Gastrocnemius medialis (tissue), 4 donors: Measurements from ENCODE around the gene HES2. TPM values are rescaled to one million over a fixed set of nuclear protein-coding genes. Genes with fewer than 3 reads are reported as not detected.

Source experiments
- ATAC-seq, 2 donors: fragments of 150-250 bp; one replicate each; pipeline ENCODE4 v1.9.1; 2016
- DNase-seq, 2 donors: peaks; one replicate each; pipeline ENCODE4 v3.0.0-alpha.2; 2019
- H3K27ac ChIP-seq, 4 donors: fragments of 200-600 bp; sonication (generic); 1 replicate in 1 of 4; 2 replicates in 3 of 4; pipeline ENCODE4 v1.5.1; 2016 to 2018; ENCODE audit warnings: mild to moderate bottlenecking in 2 of 4, moderate library complexity in 1 of 4
- H3K27me3 ChIP-seq, 3 donors: fragments of 200-600 bp; sonication (generic) in 2 of 3; 1 replicate in 1 of 3; 2 replicates in 2 of 3; pipeline versions ENCODE4 v1.5.1 to v1.6.0; 2016 to 2019; ENCODE audit warnings: mild to moderate bottlenecking in 1 of 3, moderate library complexity in 1 of 3
- H3K36me3 ChIP-seq, 2 donors: fragments of 200-600 bp; sonication (generic) in 1 of 2; one replicate each; pipeline ENCODE4 v1.5.1; 2017 to 2018
- H3K4me1 ChIP-seq, 2 donors: fragments of 200-600 bp; sonication (generic) in 1 of 2; one replicate each; pipeline ENCODE4 v1.5.1; 2016 to 2017; ENCODE audit warnings: mild to moderate bottlenecking in 2 of 2
- H3K4me3 ChIP-seq, 4 donors: fragments of 200-600 bp; sonication (generic) in 3 of 4; 1 replicate in 1 of 4; 2 replicates in 3 of 4; pipeline ENCODE4 v1.5.1; 2016 to 2019; ENCODE audit warnings: mild to moderate bottlenecking in 2 of 4
- H3K9me3 ChIP-seq, 3 donors: fragments of 200-600 bp; sonication (generic) in 2 of 3; 1 replicate in 1 of 3; 2 replicates in 2 of 3; pipeline ENCODE4 v1.5.1; 2016 to 2019
- CTCF ChIP-seq, 5 experiments: fragments of 450-650 bp in 3 of 5; fragments of 200-600 bp in 2 of 5; sonication (generic) in 2 of 5; IDR thresholded peaks in 4 of 5; conservative IDR thresholded peaks in 1 of 5; 1 replicate in 4 of 5; 2 replicates in 1 of 5; pipeline ENCODE4 v1.5.1; 2016 to 2019; ENCODE audit warnings: antibody characterized with exemption in 5 of 5, mild to moderate bottlenecking in 3 of 5, moderate library complexity in 3 of 5
- POLR2A ChIP-seq, 2 donors: fragments of 450-650 bp; IDR thresholded peaks; one replicate each; pipeline ENCODE4 v1.6.1; 2017; ENCODE audit warnings: antibody characterized with exemption in 2 of 2, mild to moderate bottlenecking in 2 of 2, moderate library complexity in 2 of 2
- in situ Hi-C, 4 donors: fragments of 200-750 bp; cut with MboI; loops; one replicate each; pipeline versions ENCODE4 v1.15.0 to v1.8.0; 2017; ENCODE audit warnings: low sequenced_read_pairs in 4 of 4
- intact Hi-C: fragments of 100-400 bp; cut with DNase I; formaldehyde crosslinking; loops from one replicate; pipeline ENCODE4 v1.15.1; 2023; ENCODE audit warnings: low total_unique reads
- total RNA-seq, 4 donors: library from RNA; depleted of rRNA; stranded (reverse); fragments of >200 nt; gene quantifications; one replicate each; pipeline versions ENCODE4 v1.1.0 to v1.2.3, GENCODE V29; 2016

The HES2 gene
- total RNA-seq, 4 donors from 2014 or later = 0.24 TPM; not detected in 3

GRCh38 chr1:6463120-6463412 lies 43.3 kb upstream of the HES2 start:
- H3K4me3 ChIP-seq = no peak overlapping the region
- no peaks in the 10 kb centered on the region for H3K9me3 ChIP-seq
- in situ Hi-C loops (no loop called here), intact Hi-C loops (no loop called here)
- H3K36me3 ChIP-seq = no peaks in the 10 kb centered on the region
- H3K4me1 ChIP-seq = no peaks in the 10 kb centered on the region
- no peak for ATAC-seq
- DNase-seq = no peak
- peaks cover 24 to 32% (median 28%) of the 10 kb centered on the region in 3 donors for H3K27me3 ChIP-seq
- H3K27ac ChIP-seq = no peak overlapping the region
- TF ChIP-seq POLR2A (IDR thresholded peaks at IDR 0.05) = no peak
- TF ChIP-seq CTCF (IDR thresholded peaks at IDR 0.05 in 4 of 5, conservative IDR thresholded peaks at IDR 0.05 in 1 of 5) = no peak

- no peak for ATAC-seq
Observed at GRCh38 chr1:6462412-6463119, 42.8 kb upstream of the HES2 start.

GRCh38 chr1:6461538-6462411 lies 42.1 kb upstream of the HES2 start:
- no peak overlapping the region for H3K4me3 ChIP-seq
- no peak for DNase-seq
- H3K27ac ChIP-seq = no peak overlapping the region
- in situ Hi-C loops = no loop called here
- no peaks in the 10 kb centered on the region for H3K9me3 ChIP-seq
- TF ChIP-seq CTCF (IDR thresholded peaks at IDR 0.05 in 4 of 5, conservative IDR thresholded peaks at IDR 0.05 in 1 of 5) (no peak), POLR2A (IDR thresholded peaks at IDR 0.05) (no peak)
- no peak for ATAC-seq
- no peaks in the 10 kb centered on the region for H3K4me1 ChIP-seq
- intact Hi-C loops = no loop called here
- no peaks in the 10 kb centered on the region for H3K36me3 ChIP-seq
- H3K27me3 ChIP-seq = peaks cover 31 to 40% (median 32%) of the 10 kb centered on the region in 3 donors

More at GRCh38 chr1:6462412-6463119, 42.8 kb upstream of the HES2 start:
- no peak overlapping the region for H3K4me3 ChIP-seq
- TF ChIP-seq POLR2A (IDR thresholded peaks at IDR 0.05) (no peak), CTCF (IDR thresholded peaks at IDR 0.05 in 4 of 5, conservative IDR thresholded peaks at IDR 0.05 in 1 of 5) (no peak)
- DNase-seq = no peak
- no peak overlapping the region for H3K27ac ChIP-seq
- H3K9me3 ChIP-seq = no peaks in the 10 kb centered on the region
- H3K36me3 ChIP-seq = no peaks in the 10 kb centered on the region
- intact Hi-C loops (no loop called here), in situ Hi-C loops (no loop called here)
- no peaks in the 10 kb centered on the region for H3K4me1 ChIP-seq
- peaks cover 24 to 34% (median 28%) of the 10 kb centered on the region in 3 donors for H3K27me3 ChIP-seq

- intact Hi-C loops (no loop called here), in situ Hi-C loops (no loop called here)
- no peaks in the 10 kb centered on the region for H3K36me3 ChIP-seq
- H3K9me3 ChIP-seq = no peaks in the 10 kb centered on the region
- H3K4me3 ChIP-seq = no peak overlapping the region
- H3K27me3 ChIP-seq = peaks cover 38 to 46% (median 39%) of the 10 kb centered on the region in 3 donors
- TF ChIP-seq POLR2A (IDR thresholded peaks at IDR 0.05) (no peak), CTCF (IDR thresholded peaks at IDR 0.05 in 4 of 5, conservative IDR thresholded peaks at IDR 0.05 in 1 of 5) (no peak)
- H3K27ac ChIP-seq = no peak overlapping the region
- H3K4me1 ChIP-seq = no peaks in the 10 kb centered on the region
- DNase-seq (no peak), ATAC-seq (no peak)
Observed at GRCh38 chr1:6461051-6461530, 41.4 kb upstream of the HES2 start.
